Liver (tissue), 9 donors: Measurements from ENCODE around the gene LIFR. TPM values are rescaled to one million over a fixed set of nuclear protein-coding genes. Genes with fewer than 3 reads are reported as not detected.

Experiments used
- DNase-seq: peaks from one replicate; pipeline ENCODE4 v3.0.0-alpha.2; 2017; ENCODE audit warnings: low spot score
- H3K27ac ChIP-seq, 2 donors: one replicate each; pipeline ENCODE4 v1.7.0; 2013; ENCODE audit warnings: inconsistent platforms in 2 of 2, low read length in 2 of 2, control low read depth in 1 of 2, low read depth in 1 of 2, mild to moderate bottlenecking in 1 of 2
- H3K27me3 ChIP-seq, 4 donors: one replicate each; pipeline versions ENCODE4 v1.6.1 to v1.7.0; 2013; ENCODE audit warnings: low read length in 3 of 4, inconsistent platforms in 1 of 4, mild to moderate bottlenecking in 1 of 4, moderate library complexity in 1 of 4; ENCODE audit not compliant: control insufficient read depth in 4 of 4, insufficient read depth in 4 of 4
- H3K36me3 ChIP-seq, 4 donors: one replicate each; pipeline versions ENCODE4 v1.6.1 to v1.7.0; 2013; ENCODE audit warnings: low read length in 3 of 4, mild to moderate bottlenecking in 3 of 4, low read depth in 1 of 4, moderate library complexity in 1 of 4; ENCODE audit not compliant: control insufficient read depth in 4 of 4, insufficient read depth in 3 of 4
- H3K4me1 ChIP-seq, 4 donors: one replicate each; pipeline versions ENCODE4 v1.6.1 to v1.7.0; 2013; ENCODE audit warnings: low read length in 3 of 4, mild to moderate bottlenecking in 3 of 4, moderate library complexity in 1 of 4; ENCODE audit not compliant: control insufficient read depth in 4 of 4, insufficient read depth in 4 of 4
- H3K4me3 ChIP-seq, 3 donors: one replicate each; pipeline versions ENCODE4 v1.6.1 to v1.7.0; 2013; ENCODE audit warnings: low read length in 3 of 3, control low read depth in 1 of 3, low read depth in 1 of 3, mild to moderate bottlenecking in 1 of 3
- H3K9ac ChIP-seq, 2 donors: one replicate each; pipeline ENCODE4 v1.7.0; 2013; ENCODE audit warnings: low read length in 2 of 2, mild to moderate bottlenecking in 2 of 2, moderate library complexity in 2 of 2, control low read depth in 1 of 2, low read depth in 1 of 2
- H3K9me3 ChIP-seq, 4 donors: one replicate each; pipeline versions ENCODE4 v1.6.1 to v1.7.0; 2013; ENCODE audit warnings: low read length in 3 of 4; ENCODE audit not compliant: control insufficient read depth in 4 of 4
- CTCF ChIP-seq: fragments of 150-350 bp; IDR thresholded peaks from 2 replicates; pipeline ENCODE4 v1.5.1; 2017; ENCODE audit warnings: improper control_type of control experiment, low read depth, low read length; ENCODE audit not compliant: missing input control
- EGR1 ChIP-seq, 2 donors: IDR thresholded peaks; 2 replicates each; pipeline ENCODE4 v1.6.1; 2016 to 2018; ENCODE audit warnings: antibody characterized with exemption in 2 of 2, low read depth in 2 of 2
- FOXA2 ChIP-seq: IDR thresholded peaks from 2 replicates; pipeline ENCODE4 v1.6.1; 2016; ENCODE audit warnings: antibody characterized with exemption
- GABPA ChIP-seq, 2 donors: IDR thresholded peaks in 1 of 2; conservative IDR thresholded peaks in 1 of 2; 2 replicates each; pipeline ENCODE4 v1.6.1; 2016; ENCODE audit warnings: antibody characterized with exemption in 2 of 2, mild to moderate bottlenecking in 1 of 2, moderate library complexity in 1 of 2
- HNF4A ChIP-seq, 2 donors: conservative IDR thresholded peaks; 2 replicates each; pipeline ENCODE4 v1.6.1; 2016; ENCODE audit warnings: antibody characterized with exemption in 2 of 2, mild to moderate bottlenecking in 2 of 2
- HNF4G ChIP-seq: IDR thresholded peaks from 2 replicates; pipeline ENCODE4 v1.6.1; 2016; ENCODE audit warnings: antibody characterized with exemption
- JUND ChIP-seq, 2 donors: IDR thresholded peaks; 2 replicates each; pipeline ENCODE4 v1.6.1; 2016; ENCODE audit warnings: antibody characterized with exemption in 2 of 2
- MAX ChIP-seq: IDR thresholded peaks from 2 replicates; pipeline ENCODE4 v1.6.1; 2016; ENCODE audit warnings: antibody characterized with exemption
- NR2F2 ChIP-seq: IDR thresholded peaks from 2 replicates; pipeline ENCODE4 v1.6.1; 2016; ENCODE audit warnings: antibody characterized with exemption
- RAD21 ChIP-seq, 2 donors: IDR thresholded peaks; 2 replicates each; pipeline ENCODE4 v1.6.1; 2016; ENCODE audit warnings: antibody characterized with exemption in 2 of 2, mild to moderate bottlenecking in 2 of 2
- RXRA ChIP-seq, 2 donors: IDR thresholded peaks; 2 replicates each; pipeline ENCODE4 v1.6.1; 2017 to 2018; ENCODE audit warnings: antibody characterized with exemption in 2 of 2, mild to moderate bottlenecking in 1 of 2
- SP1 ChIP-seq: IDR thresholded peaks from 2 replicates; pipeline ENCODE4 v1.6.1; 2018; ENCODE audit warnings: antibody characterized with exemption, mild to moderate bottlenecking
- TAF1 ChIP-seq: conservative IDR thresholded peaks from 2 replicates; pipeline ENCODE4 v1.6.1; 2016; ENCODE audit warnings: antibody characterized with exemption, mild to moderate bottlenecking
- YY1 ChIP-seq: IDR thresholded peaks from 2 replicates; pipeline ENCODE4 v1.6.1; 2016; ENCODE audit warnings: antibody characterized with exemption, mild to moderate bottlenecking
- WGBS: extraction: QIAGEN DNeasy Blood & Tissue Kit; methylation state at CpG from one replicate; pipeline ENCODE4 v1.1.7; 2013; 5-methylcytosine and 5-hydroxymethylcytosine counted together
- polyA plus RNA-seq, 2 donors: library from polyadenylated mRNA; stranded (reverse) in 1 of 2; unstranded in 1 of 2; fragments of 200-250 nt in 1 of 2; fragments of >200 nt in 1 of 2; fragmentation: Nextera tagmentation in 1 of 2; extraction: Ambion mirVana in 1 of 2; gene quantifications; one replicate each; pipeline versions ENCODE4 v1.2.1 to v1.2.3, GENCODE V29; 2013 to 2015
- total RNA-seq, 2 donors: library from RNA; depleted of rRNA; stranded (reverse); fragments of >200 nt; gene quantifications; one replicate each; pipeline ENCODE4 v1.2.3, GENCODE V29; 2014
- TF ChIP-seq, protein P1 (sequence below): IDR thresholded peaks from 2 replicates; pipeline ENCODE4 v1.6.1; 2016; ENCODE audit warnings: antibody characterized with exemption
- TF ChIP-seq, protein P2 (sequence below): IDR thresholded peaks from 2 replicates; pipeline ENCODE4 v1.6.1; 2016; ENCODE audit warnings: antibody characterized with exemption, mild to moderate bottlenecking
- TF ChIP-seq, protein P3 (sequence below): IDR thresholded peaks from 2 replicates; pipeline ENCODE4 v1.6.1; 2016; ENCODE audit warnings: antibody characterized with exemption
- donor health status: healthy.
- donor health status: healthy.
- donor health status: healthy.
- donor health status: healthy.
- donor health status: healthy.

LIFR gene
- total and polyA plus RNA-seq, 4 donors, result 10.5 to 79.7 (median 32.8) TPM

DNA sequence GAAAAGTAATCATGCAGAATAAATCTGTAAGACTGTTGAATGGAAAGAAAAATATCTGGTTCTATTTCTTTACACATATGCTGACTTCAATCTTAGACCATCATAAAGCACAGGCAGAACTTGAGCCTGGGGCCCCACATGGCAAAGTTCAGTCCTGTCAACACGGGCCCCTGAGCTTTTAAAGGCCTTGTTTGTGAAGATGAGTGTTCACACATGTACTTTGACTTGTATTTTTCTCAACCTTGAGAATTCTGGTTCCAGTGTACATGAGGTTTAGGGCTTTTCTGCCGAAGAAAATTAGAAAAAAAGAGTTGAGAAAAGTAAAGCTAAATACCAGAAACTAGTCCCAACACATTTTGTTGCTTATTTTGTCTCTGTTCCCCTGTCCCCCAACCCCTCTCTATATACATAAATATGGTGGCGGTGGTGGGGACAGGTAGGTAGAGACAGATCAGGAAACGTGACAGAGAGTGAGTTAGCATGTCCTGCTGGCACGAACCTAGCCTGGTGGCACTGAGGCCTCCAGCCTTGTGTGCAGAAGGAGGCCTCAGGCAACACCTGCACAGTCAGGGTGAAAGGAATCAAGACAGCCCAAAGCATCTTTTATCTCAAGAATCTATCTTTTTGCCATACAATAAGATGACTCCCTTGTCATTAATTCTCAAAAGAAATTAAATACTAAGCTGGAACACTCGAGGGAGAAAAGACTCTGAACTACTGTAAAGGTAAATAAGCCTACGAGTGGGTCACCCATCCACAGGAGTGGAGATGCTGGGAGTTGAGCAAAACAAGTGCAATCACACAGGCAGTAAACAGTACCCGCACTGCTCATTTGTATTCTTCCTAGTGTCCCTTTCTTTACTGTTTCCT, 22.9 kb downstream of the LIFR start:
- Histone ChIP-seq H3K4me1 (peaks cover 0 to 4% (median 0%) of the 10 kb centered on the region in 4 donors), H3K9me3 (peaks cover 0 to 11% (median 2%) of the 10 kb centered on the region in 4 donors), H3K9ac (no peak overlapping the region), H3K36me3 (no peaks in the 10 kb centered on the region), H3K4me3 (no peak overlapping the region), H3K27me3 (no peaks in the 10 kb centered on the region), H3K27ac (peak overlapping the region in 1 of 2 donors; percentile 11)
- 63% methylated on average over 8 of the region's 8 CpGs for WGBS
- DNase-seq, result no peak
- TF ChIP-seq MAX (no peak), GABPA (IDR thresholded peaks at IDR 0.05 in 1 of 2, conservative IDR thresholded peaks at IDR 0.05 in 1 of 2) (no peak)
- TF ChIP-seq, protein P1, sequence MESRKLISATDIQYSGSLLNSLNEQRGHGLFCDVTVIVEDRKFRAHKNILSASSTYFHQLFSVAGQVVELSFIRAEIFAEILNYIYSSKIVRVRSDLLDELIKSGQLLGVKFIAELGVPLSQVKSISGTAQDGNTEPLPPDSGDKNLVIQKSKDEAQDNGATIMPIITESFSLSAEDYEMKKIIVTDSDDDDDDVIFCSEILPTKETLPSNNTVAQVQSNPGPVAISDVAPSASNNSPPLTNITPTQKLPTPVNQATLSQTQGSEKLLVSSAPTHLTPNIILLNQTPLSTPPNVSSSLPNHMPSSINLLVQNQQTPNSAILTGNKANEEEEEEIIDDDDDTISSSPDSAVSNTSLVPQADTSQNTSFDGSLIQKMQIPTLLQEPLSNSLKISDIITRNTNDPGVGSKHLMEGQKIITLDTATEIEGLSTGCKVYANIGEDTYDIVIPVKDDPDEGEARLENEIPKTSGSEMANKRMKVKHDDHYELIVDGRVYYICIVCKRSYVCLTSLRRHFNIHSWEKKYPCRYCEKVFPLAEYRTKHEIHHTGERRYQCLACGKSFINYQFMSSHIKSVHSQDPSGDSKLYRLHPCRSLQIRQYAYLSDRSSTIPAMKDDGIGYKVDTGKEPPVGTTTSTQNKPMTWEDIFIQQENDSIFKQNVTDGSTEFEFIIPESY, result no peak

DNA sequence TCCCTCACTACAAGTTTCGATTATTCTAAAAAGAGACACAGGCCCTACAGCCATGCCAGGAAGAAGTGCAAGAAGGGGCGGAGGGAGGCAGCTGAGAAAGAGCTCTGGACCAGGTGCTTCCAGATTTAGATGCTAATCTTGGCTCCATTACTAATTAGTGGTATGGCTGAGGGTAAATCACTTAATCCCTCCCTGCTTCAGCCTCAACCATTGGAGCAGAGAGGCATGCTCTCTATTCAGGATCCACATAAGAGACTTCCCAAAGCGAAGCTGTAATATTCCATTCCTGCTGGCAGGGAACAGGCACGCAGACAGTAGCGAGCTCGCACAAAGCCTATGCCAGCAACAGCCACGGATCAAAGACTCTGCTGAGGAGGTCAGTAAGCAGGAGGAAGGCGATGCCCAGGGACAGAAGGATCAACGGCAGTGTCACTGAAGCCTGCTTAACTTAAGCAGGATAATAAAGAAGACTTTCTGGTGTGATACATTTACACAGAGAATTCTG, 24.2 kb downstream of the LIFR start:
- WGBS, result 81% methylated on average over 9 of the region's 9 CpGs
- TF ChIP-seq FOXA2, result no peak
- TF ChIP-seq SP1, result no peak
- TF ChIP-seq HNF4G, result no peak

GRCh38 chr5:38531518-38531917, 24.9 kb downstream of the LIFR start:
- 81% methylated on average over 3 of the region's 3 CpGs for WGBS
- Histone ChIP-seq H3K27ac (no peak overlapping the region), H3K4me3 (no peak overlapping the region), H3K9ac (no peak overlapping the region), H3K4me1 (peaks cover 0 to 4% (median 0%) of the 10 kb centered on the region in 4 donors), H3K27me3 (peaks cover 0 to 2% (median 0%) of the 10 kb centered on the region in 4 donors), H3K36me3 (no peaks in the 10 kb centered on the region), H3K9me3 (peaks cover 0 to 11% (median 2%) of the 10 kb centered on the region in 4 donors)
- DNase-seq, result no peak
- TF ChIP-seq SP1 (no peak), EGR1 (IDR thresholded peaks at IDR 0.05; ENCODE audit: low read depth in 2 of 2) (no peak), JUND (IDR thresholded peaks at IDR 0.05) (no peak), TAF1 (no peak), NR2F2 (no peak), CTCF (no peak), YY1 (no peak), HNF4G (no peak), RXRA (IDR thresholded peaks at IDR 0.05) (no peak), RAD21 (IDR thresholded peaks at IDR 0.05) (no peak), HNF4A (conservative IDR thresholded peaks at IDR 0.05) (no peak), MAX (no peak), FOXA2 (no peak)
- TF ChIP-seq, protein P2, sequence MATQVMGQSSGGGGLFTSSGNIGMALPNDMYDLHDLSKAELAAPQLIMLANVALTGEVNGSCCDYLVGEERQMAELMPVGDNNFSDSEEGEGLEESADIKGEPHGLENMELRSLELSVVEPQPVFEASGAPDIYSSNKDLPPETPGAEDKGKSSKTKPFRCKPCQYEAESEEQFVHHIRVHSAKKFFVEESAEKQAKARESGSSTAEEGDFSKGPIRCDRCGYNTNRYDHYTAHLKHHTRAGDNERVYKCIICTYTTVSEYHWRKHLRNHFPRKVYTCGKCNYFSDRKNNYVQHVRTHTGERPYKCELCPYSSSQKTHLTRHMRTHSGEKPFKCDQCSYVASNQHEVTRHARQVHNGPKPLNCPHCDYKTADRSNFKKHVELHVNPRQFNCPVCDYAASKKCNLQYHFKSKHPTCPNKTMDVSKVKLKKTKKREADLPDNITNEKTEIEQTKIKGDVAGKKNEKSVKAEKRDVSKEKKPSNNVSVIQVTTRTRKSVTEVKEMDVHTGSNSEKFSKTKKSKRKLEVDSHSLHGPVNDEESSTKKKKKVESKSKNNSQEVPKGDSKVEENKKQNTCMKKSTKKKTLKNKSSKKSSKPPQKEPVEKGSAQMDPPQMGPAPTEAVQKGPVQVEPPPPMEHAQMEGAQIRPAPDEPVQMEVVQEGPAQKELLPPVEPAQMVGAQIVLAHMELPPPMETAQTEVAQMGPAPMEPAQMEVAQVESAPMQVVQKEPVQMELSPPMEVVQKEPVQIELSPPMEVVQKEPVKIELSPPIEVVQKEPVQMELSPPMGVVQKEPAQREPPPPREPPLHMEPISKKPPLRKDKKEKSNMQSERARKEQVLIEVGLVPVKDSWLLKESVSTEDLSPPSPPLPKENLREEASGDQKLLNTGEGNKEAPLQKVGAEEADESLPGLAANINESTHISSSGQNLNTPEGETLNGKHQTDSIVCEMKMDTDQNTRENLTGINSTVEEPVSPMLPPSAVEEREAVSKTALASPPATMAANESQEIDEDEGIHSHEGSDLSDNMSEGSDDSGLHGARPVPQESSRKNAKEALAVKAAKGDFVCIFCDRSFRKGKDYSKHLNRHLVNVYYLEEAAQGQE, result no peak
- TF ChIP-seq, protein P3, sequence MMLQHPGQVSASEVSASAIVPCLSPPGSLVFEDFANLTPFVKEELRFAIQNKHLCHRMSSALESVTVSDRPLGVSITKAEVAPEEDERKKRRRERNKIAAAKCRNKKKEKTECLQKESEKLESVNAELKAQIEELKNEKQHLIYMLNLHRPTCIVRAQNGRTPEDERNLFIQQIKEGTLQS, result no peak

More for the DNA sequence above, 24.2 kb downstream of the LIFR start:
- no peaks in the 10 kb centered on the region for H3K36me3 ChIP-seq
- no peak for DNase-seq
- H3K27me3 ChIP-seq, result peaks cover 0 to 2% (median 0%) of the 10 kb centered on the region in 4 donors
- no peak overlapping the region for H3K9ac ChIP-seq
- H3K9me3 ChIP-seq, result peaks cover 0 to 11% (median 2%) of the 10 kb centered on the region in 4 donors
- H3K4me3 ChIP-seq, result no peak overlapping the region
- H3K27ac ChIP-seq, result peak overlapping the region in 1 of 2 donors; percentile 14
- peaks cover 0 to 4% (median 0%) of the 10 kb centered on the region in 4 donors for H3K4me1 ChIP-seq
